HEK293 (cell line): ENCODE data around the gene CD48.

Experiments used
- YY1 ChIP-seq: fragments of 450-650 bp; formaldehyde crosslinking; IDR thresholded peaks from 2 replicates; pipeline ENCODE4 v1.5.1; 2018; ENCODE audit warnings: missing biosample characterization, missing genetic modification characterization
- ZNF701 ChIP-seq: fragments of 450-650 bp; formaldehyde crosslinking; IDR thresholded peaks from 2 replicates; pipeline ENCODE4 v1.5.1; 2016; ENCODE audit warnings: missing biosample characterization, missing genetic modification characterization
- TF ChIP-seq, protein P1 (sequence below): fragments of 450-650 bp; formaldehyde crosslinking; IDR thresholded peaks from 2 replicates; pipeline ENCODE4 v1.5.1; 2016; ENCODE audit warnings: missing biosample characterization, missing genetic modification characterization, borderline replicate concordance
- TF ChIP-seq, protein P2 (sequence below): fragments of 450-650 bp; formaldehyde crosslinking; IDR thresholded peaks from 2 replicates; pipeline ENCODE4 v1.5.1; 2017; ENCODE audit warnings: missing biosample characterization, missing genetic modification characterization
- TF ChIP-seq, protein P3 (sequence below): fragments of 450-650 bp; formaldehyde crosslinking; IDR thresholded peaks from 2 replicates; pipeline ENCODE4 v1.5.1; 2016; ENCODE audit warnings: missing biosample characterization, missing genetic modification characterization, low read depth
- TF ChIP-seq, protein P4 (sequence below): fragments of 450-650 bp; formaldehyde crosslinking; IDR thresholded peaks from 2 replicates; pipeline ENCODE4 v1.5.1; 2016; ENCODE audit warnings: missing biosample characterization, missing genetic modification characterization
- TF ChIP-seq, protein P5 (sequence below): fragments of 450-650 bp; formaldehyde crosslinking; IDR thresholded peaks from 2 replicates; pipeline ENCODE4 v1.5.1; 2016; ENCODE audit warnings: missing biosample characterization, missing genetic modification characterization

DNA sequence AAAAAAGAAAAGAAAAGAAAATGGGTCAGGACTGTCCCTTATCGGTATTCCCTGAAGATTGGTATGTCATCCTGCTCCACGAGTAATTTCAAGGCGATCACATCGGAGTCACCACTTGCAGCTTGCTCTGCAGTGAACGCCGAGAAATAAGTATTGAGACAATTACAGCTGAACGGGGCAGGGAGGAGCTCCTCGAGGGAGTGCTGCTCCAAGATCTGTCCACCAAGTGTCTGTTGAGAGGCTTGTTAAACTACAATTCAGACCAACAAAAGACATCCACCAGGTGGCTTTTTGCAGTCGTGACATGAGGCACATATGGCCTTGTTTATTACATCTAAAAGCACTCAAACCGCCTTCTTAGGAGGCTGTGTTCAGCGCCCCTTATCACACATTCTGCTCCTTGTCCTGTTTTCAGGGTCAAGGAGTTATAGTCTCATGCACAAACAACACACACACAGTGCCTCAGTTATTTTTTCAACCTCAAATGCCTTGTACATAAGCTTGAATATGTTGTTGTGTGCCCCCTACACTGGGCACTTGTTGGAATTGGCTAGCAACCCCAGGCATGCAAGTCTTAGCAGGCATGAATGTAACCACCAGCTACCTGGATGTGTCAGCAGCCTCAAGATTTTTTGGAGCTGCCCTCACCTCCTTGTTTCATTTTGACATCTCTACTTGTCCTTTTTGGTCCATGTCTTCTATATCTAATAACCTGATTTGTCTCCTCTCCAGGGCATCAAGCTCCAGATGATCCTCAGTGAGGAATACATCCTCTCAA is 13.0 kb upstream of the CD48 start:
- no peak for TF ChIP-seq ZNF701 (tag by site-specific recombination)
- no peak for TF ChIP-seq YY1 (tag by site-specific recombination)
- TF ChIP-seq, protein P1, sequence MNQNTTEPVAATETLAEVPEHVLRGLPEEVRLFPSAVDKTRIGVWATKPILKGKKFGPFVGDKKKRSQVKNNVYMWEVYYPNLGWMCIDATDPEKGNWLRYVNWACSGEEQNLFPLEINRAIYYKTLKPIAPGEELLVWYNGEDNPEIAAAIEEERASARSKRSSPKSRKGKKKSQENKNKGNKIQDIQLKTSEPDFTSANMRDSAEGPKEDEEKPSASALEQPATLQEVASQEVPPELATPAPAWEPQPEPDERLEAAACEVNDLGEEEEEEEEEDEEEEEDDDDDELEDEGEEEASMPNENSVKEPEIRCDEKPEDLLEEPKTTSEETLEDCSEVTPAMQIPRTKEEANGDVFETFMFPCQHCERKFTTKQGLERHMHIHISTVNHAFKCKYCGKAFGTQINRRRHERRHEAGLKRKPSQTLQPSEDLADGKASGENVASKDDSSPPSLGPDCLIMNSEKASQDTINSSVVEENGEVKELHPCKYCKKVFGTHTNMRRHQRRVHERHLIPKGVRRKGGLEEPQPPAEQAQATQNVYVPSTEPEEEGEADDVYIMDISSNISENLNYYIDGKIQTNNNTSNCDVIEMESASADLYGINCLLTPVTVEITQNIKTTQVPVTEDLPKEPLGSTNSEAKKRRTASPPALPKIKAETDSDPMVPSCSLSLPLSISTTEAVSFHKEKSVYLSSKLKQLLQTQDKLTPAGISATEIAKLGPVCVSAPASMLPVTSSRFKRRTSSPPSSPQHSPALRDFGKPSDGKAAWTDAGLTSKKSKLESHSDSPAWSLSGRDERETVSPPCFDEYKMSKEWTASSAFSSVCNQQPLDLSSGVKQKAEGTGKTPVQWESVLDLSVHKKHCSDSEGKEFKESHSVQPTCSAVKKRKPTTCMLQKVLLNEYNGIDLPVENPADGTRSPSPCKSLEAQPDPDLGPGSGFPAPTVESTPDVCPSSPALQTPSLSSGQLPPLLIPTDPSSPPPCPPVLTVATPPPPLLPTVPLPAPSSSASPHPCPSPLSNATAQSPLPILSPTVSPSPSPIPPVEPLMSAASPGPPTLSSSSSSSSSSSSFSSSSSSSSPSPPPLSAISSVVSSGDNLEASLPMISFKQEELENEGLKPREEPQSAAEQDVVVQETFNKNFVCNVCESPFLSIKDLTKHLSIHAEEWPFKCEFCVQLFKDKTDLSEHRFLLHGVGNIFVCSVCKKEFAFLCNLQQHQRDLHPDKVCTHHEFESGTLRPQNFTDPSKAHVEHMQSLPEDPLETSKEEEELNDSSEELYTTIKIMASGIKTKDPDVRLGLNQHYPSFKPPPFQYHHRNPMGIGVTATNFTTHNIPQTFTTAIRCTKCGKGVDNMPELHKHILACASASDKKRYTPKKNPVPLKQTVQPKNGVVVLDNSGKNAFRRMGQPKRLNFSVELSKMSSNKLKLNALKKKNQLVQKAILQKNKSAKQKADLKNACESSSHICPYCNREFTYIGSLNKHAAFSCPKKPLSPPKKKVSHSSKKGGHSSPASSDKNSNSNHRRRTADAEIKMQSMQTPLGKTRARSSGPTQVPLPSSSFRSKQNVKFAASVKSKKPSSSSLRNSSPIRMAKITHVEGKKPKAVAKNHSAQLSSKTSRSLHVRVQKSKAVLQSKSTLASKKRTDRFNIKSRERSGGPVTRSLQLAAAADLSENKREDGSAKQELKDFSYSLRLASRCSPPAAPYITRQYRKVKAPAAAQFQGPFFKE, result no peak
- TF ChIP-seq, protein P2, sequence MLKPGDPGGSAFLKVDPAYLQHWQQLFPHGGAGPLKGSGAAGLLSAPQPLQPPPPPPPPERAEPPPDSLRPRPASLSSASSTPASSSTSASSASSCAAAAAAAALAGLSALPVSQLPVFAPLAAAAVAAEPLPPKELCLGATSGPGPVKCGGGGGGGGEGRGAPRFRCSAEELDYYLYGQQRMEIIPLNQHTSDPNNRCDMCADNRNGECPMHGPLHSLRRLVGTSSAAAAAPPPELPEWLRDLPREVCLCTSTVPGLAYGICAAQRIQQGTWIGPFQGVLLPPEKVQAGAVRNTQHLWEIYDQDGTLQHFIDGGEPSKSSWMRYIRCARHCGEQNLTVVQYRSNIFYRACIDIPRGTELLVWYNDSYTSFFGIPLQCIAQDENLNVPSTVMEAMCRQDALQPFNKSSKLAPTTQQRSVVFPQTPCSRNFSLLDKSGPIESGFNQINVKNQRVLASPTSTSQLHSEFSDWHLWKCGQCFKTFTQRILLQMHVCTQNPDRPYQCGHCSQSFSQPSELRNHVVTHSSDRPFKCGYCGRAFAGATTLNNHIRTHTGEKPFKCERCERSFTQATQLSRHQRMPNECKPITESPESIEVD, result no peak
- TF ChIP-seq, protein P3, sequence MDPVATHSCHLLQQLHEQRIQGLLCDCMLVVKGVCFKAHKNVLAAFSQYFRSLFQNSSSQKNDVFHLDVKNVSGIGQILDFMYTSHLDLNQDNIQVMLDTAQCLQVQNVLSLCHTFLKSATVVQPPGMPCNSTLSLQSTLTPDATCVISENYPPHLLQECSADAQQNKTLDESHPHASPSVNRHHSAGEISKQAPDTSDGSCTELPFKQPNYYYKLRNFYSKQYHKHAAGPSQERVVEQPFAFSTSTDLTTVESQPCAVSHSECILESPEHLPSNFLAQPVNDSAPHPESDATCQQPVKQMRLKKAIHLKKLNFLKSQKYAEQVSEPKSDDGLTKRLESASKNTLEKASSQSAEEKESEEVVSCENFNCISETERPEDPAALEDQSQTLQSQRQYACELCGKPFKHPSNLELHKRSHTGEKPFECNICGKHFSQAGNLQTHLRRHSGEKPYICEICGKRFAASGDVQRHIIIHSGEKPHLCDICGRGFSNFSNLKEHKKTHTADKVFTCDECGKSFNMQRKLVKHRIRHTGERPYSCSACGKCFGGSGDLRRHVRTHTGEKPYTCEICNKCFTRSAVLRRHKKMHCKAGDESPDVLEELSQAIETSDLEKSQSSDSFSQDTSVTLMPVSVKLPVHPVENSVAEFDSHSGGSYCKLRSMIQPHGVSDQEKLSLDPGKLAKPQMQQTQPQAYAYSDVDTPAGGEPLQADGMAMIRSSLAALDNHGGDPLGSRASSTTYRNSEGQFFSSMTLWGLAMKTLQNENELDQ, result no peak
- TF ChIP-seq, protein P4, sequence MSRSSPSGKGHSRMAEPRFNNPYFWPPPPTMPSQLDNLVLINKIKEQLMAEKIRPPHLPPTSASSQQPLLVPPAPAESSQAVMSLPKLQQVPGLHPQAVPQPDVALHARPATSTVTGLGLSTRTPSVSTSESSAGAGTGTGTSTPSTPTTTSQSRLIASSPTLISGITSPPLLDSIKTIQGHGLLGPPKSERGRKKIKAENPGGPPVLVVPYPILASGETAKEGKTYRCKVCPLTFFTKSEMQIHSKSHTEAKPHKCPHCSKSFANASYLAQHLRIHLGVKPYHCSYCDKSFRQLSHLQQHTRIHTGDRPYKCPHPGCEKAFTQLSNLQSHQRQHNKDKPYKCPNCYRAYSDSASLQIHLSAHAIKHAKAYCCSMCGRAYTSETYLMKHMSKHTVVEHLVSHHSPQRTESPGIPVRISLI (tag by site-specific recombination), result no peak
- TF ChIP-seq, protein P5, sequence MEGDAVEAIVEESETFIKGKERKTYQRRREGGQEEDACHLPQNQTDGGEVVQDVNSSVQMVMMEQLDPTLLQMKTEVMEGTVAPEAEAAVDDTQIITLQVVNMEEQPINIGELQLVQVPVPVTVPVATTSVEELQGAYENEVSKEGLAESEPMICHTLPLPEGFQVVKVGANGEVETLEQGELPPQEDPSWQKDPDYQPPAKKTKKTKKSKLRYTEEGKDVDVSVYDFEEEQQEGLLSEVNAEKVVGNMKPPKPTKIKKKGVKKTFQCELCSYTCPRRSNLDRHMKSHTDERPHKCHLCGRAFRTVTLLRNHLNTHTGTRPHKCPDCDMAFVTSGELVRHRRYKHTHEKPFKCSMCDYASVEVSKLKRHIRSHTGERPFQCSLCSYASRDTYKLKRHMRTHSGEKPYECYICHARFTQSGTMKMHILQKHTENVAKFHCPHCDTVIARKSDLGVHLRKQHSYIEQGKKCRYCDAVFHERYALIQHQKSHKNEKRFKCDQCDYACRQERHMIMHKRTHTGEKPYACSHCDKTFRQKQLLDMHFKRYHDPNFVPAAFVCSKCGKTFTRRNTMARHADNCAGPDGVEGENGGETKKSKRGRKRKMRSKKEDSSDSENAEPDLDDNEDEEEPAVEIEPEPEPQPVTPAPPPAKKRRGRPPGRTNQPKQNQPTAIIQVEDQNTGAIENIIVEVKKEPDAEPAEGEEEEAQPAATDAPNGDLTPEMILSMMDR (tag by site-specific recombination), result no peak
